Upper lobe of right lung (tissue), 1 donor: Measurements from ENCODE around the gene NEUROG2. TPM values are rescaled to one million over a fixed set of nuclear protein-coding genes. Genes with fewer than 3 reads are reported as not detected.

Experiments
- ATAC-seq: fragments of 200-7000 bp; cut with Tn5 transposase; one replicate; pipeline ENCODE4 v1.9.1; 2020; ENCODE audit warnings: mild to moderate bottlenecking, moderate library complexity
- DNase-seq: peaks from one replicate; pipeline ENCODE4 v3.0.0-alpha.2; 2020
- H3K27ac ChIP-seq: fragments of 200-600 bp; one replicate; pipeline ENCODE4 v1.8.0; 2022
- H3K27me3 ChIP-seq: fragments of 200-600 bp; one replicate; pipeline ENCODE4 v1.8.0; 2022; ENCODE audit warnings: mild to moderate bottlenecking
- H3K36me3 ChIP-seq: fragments of 200-600 bp; one replicate; pipeline ENCODE4 v1.8.0; 2022
- H3K4me1 ChIP-seq: fragments of 200-600 bp; one replicate; pipeline ENCODE4 v1.8.0; 2022
- H3K4me3 ChIP-seq: fragments of 200-600 bp; one replicate; pipeline ENCODE4 v1.8.0; 2022; ENCODE audit warnings: mild to moderate bottlenecking
- H3K9me3 ChIP-seq: fragments of 200-600 bp; one replicate; pipeline ENCODE4 v1.8.0; 2022
- intact Hi-C: fragments of 100-400 bp; cut with DNase I; formaldehyde crosslinking; loops from one replicate; pipeline ENCODE4 v1.11.0; 2022
- total RNA-seq: library from RNA; stranded (reverse); fragmentation: NEBNext Ultra II Directional; extraction: Animal tissue kit (Norgen Biotek cat#: 25700); gene quantifications from one replicate; pipeline ENCODE4 v1.2.1, GENCODE V29; 2021
- TF ChIP-seq, protein P1 (sequence below): fragments of 200-600 bp; IDR thresholded peaks from one replicate; pipeline ENCODE4 v1.8.0; 2022; ENCODE audit warnings: antibody characterized with exemption
- donor health status: DM: no; HTN: yes; CAD: no; lungs with severe emphysema.

Gene NEUROG2
- total RNA-seq, 1 donor from 2014 or later = not detected

DNA sequence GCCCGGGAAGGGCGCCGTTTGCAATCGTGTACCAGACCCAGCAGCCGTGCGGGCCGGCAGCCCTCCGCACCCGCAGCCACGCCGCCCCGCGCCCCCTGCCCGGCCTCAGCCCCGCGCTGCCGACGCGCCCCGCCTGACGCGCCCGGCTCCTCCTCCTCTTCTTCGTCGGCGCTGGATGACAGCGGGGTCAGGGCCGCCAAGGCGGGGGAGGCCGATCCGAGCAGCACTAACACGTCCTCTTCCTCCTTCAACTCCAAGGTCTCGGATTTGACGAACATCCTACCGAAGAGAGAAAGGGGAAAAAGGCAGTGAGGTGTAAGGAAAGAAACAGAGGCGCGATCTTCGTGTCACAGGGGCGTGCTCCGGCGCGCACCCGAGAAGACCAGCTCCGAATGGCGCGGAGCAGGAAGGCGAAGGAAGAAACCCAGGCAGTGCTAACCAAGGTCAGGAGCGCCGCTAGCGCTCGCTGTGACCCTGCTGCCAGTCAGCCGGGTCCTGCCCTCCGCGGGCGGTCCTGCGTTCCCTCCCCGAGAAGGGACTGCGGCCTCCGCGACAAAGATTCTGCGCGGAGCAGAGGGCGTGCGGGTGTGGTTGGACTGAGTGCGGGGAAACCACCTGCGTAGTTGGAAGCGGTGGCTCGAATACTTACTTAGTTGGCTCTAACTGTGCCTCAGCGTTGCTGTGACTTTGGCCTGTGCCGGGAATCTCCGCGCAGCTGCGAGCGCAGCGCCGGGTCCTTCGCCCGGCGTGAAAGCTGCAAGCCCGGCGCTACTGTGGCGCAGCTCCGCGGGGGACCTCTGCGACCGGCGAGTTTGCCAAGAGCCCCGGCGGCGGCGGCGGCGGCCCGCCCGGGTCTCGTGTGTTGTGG, 548 bp downstream of the NEUROG2 start:
- H3K27ac ChIP-seq = no peak overlapping the region
- TF ChIP-seq, protein P1, sequence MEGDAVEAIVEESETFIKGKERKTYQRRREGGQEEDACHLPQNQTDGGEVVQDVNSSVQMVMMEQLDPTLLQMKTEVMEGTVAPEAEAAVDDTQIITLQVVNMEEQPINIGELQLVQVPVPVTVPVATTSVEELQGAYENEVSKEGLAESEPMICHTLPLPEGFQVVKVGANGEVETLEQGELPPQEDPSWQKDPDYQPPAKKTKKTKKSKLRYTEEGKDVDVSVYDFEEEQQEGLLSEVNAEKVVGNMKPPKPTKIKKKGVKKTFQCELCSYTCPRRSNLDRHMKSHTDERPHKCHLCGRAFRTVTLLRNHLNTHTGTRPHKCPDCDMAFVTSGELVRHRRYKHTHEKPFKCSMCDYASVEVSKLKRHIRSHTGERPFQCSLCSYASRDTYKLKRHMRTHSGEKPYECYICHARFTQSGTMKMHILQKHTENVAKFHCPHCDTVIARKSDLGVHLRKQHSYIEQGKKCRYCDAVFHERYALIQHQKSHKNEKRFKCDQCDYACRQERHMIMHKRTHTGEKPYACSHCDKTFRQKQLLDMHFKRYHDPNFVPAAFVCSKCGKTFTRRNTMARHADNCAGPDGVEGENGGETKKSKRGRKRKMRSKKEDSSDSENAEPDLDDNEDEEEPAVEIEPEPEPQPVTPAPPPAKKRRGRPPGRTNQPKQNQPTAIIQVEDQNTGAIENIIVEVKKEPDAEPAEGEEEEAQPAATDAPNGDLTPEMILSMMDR = no peak
- intact Hi-C loops = no loop called here
- H3K36me3 ChIP-seq = no peaks in the 10 kb centered on the region
- H3K4me1 ChIP-seq = peaks cover 36% of the 10 kb centered on the region
- peak overlapping the region; percentile 53 for H3K4me3 ChIP-seq
- DNase-seq = peak; percentile 66
- ATAC-seq = peak; percentile 68
- H3K27me3 ChIP-seq = peaks cover 98% of the 10 kb centered on the region
- H3K9me3 ChIP-seq = no peaks in the 10 kb centered on the region

DNA sequence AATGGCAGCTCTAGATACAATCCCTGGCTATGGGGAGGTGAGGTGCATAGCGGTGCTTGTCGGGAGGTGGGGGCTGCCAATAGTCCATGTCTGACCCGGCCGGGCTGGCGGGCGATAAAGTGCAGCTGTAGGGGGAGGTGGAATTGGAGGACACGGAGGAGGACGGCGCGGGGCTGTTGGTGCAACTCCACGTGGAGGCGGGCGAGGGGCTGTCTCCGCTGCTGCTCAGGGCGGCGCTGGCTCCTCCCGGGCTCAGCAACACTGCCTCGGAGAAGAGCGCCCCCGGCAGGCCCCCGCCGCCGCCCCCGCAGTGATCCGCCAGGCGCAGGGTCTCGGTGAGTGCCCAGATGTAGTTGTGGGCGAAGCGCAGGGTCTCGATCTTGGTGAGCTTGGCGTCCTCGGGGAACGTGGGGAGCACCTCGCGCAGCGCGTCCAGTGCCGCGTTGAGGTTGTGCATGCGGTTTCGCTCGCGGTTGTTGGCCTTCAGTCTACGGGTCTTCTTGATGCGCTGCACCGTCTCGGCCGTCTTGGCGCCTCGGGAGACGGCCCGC, 1.3 kb downstream of the NEUROG2 start:
- DNase-seq = no peak
- H3K27me3 ChIP-seq = peaks cover 98% of the 10 kb centered on the region
- ATAC-seq = no peak
- no peak overlapping the region for H3K27ac ChIP-seq
- H3K9me3 ChIP-seq = no peaks in the 10 kb centered on the region
- H3K4me1 ChIP-seq = peaks cover 42% of the 10 kb centered on the region
- peak overlapping the region; percentile 53 for H3K4me3 ChIP-seq
- no peaks in the 10 kb centered on the region for H3K36me3 ChIP-seq
- TF ChIP-seq, protein P1 = no peak
- intact Hi-C loops = no loop called here

DNA sequence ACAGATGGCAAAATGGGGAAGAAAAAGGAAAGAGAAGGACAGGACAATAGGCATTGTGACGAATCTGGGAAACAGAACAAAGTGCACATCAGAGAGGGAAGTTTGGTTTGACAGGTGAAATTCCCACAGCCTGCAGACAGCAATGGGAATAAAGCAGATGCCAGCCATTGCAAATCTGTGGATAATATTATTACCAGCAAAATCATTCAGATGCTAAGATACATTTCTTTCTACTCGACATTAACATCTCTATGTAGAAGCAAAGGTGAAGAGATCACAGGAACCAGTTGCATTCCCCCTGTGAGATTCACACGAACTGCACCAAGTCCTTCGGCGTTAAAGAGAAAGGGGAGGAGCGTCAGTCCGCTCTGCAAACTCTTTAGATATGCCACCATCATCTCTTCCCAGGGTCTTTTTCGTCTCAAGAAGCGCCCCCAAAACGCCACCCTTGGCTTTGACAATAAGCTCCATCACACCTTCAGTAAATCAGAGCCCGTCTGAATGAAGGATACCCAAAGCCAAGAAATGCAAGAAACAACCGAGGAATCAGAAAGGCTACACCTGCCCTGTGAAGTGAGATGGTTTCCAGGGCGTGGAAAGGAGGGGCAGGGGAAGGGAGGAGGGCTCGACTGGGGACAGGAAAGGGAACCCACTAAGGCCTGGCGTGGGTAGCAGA, 1.9 kb downstream of the NEUROG2 start:
- Histone ChIP-seq H3K9me3 (no peaks in the 10 kb centered on the region), H3K4me1 (peaks cover 48% of the 10 kb centered on the region), H3K36me3 (no peaks in the 10 kb centered on the region), H3K27ac (no peak overlapping the region), H3K4me3 (no peak overlapping the region), H3K27me3 (peaks cover 98% of the 10 kb centered on the region)
- TF ChIP-seq, protein P1 = no peak
- intact Hi-C loops = no loop called here
- DNase-seq = no peak
- no peak for ATAC-seq

- intact Hi-C loops = no loop called here
- no peak overlapping the region for H3K27ac ChIP-seq
- TF ChIP-seq, protein P1 = no peak
- no peak overlapping the region for H3K4me3 ChIP-seq
- H3K4me1 ChIP-seq = peaks cover 44% of the 10 kb centered on the region
- peaks cover 98% of the 10 kb centered on the region for H3K27me3 ChIP-seq
- no peaks in the 10 kb centered on the region for H3K36me3 ChIP-seq
- DNase-seq = no peak
- H3K9me3 ChIP-seq = no peaks in the 10 kb centered on the region
- no peak for ATAC-seq
Measured at GRCh38 chr4:112511803-112512118, 4.2 kb downstream of the NEUROG2 start.

DNA sequence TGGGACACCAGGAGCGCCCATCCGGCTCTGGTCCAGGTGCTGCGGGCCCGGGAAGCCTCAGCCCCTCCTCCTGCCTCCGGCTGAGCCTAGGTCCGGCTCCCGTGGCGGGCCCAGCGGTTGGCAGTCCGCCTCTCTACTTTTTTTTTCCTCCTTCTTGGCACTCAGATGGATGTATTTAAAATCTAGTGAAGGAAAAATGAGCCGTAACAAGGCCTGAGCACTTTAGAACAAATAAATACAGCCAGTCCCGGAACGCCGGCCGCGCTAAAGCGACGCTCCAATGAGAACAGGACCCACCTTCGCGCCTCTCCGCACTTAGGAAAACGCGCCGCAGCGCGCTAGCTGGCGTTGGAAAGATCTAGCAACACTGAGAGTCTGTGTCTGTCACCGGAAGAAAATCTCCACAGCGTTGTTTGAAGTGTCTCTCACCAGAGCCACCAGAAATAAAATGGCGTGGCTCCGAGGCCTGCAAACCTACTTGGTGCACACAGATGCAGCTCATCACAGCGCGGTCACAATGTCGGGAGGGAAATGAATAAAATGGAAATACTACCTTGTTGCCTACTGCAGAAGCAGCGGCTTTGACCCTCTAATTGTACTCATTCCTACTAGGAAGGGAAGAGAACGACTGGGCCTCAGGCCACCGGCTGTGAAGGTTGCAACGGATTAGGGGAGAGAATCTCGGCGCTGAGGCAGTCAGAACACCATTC, 4.7 kb downstream of the NEUROG2 start:
- Histone ChIP-seq H3K36me3 (no peaks in the 10 kb centered on the region), H3K4me3 (no peak overlapping the region), H3K9me3 (no peaks in the 10 kb centered on the region), H3K27ac (no peak overlapping the region), H3K27me3 (peaks cover 98% of the 10 kb centered on the region), H3K4me1 (peaks cover 39% of the 10 kb centered on the region)
- TF ChIP-seq, protein P1 = no peak
- no peak for DNase-seq
- no peak for ATAC-seq
- intact Hi-C loops = no loop called here
